GM12873 (cell line): Measurements from ENCODE around the gene TUBA8.
A peak's percentile ranks its signal among the peaks of the same experiment; 100 is the strongest.

Experiments
- CTCF ChIP-seq: IDR thresholded peaks from 2 replicates; pipeline ENCODE4 v1.5.1; 2012; ENCODE audit warnings: low read depth, mild to moderate bottlenecking, moderate library complexity, low read length, control low read depth; ENCODE audit not compliant: insufficient read depth; ENCODE audit errors: missing control alignments

TUBA8 gene

GRCh38 chr22:18152519-18152918 is 41.9 kb downstream of the TUBA8 start:
- TF ChIP-seq CTCF: no peak

GRCh38 chr22:18154821-18155390 is 44.3 kb downstream of the TUBA8 start:
- TF ChIP-seq CTCF: no peak

GRCh38 chr22:18156878-18157713 is 46.5 kb downstream of the TUBA8 start:
- peak; percentile 70 for TF ChIP-seq CTCF

- no peak for TF ChIP-seq CTCF
These were observed 47.1 kb downstream of the TUBA8 start for GRCh38 chr22:18157714-18158028.

- TF ChIP-seq CTCF: peak; percentile 36
These were observed 53.2 kb downstream of the TUBA8 start for GRCh38 chr22:18163843-18164242.
